ENCODE measurements around the gene IRAG1.

Gene IRAG1

GRCh38 chr11:10653946-10654810, 39.4 kb downstream of the IRAG1 start:
- Histone ChIP-seq H3K4me3 (no peak overlapping the region), H3K27ac (peak overlapping the region in 10 of 21 experiments; percentile 8 to 87 (median 47))

- no peak overlapping the region for H3K4me3 ChIP-seq
- peak overlapping the region in 12 of 21 experiments; percentile 8 to 72 (median 40) for H3K27ac ChIP-seq
Observed at GRCh38 chr11:10653261-10653660, 40.3 kb downstream of the IRAG1 start.

- Histone ChIP-seq H3K4me3 (no peak overlapping the region), H3K27ac (peak overlapping the region in 4 of 21 experiments; percentile 3 to 72 (median 60))
Observed at GRCh38 chr11:10651656-10652361, 41.7 kb downstream of the IRAG1 start.

- H3K27ac ChIP-seq, result peak overlapping the region in 2 of 21 experiments; percentile 7 to 17
- H3K4me3 ChIP-seq, result no peak overlapping the region
Observed at GRCh38 chr11:10650630-10651029, 42.9 kb downstream of the IRAG1 start.

GRCh38 chr11:10650166-10650565, 43.4 kb downstream of the IRAG1 start:
- Histone ChIP-seq H3K4me3 (no peak overlapping the region), H3K27ac (peak overlapping the region in 2 of 21 experiments; percentile 7 to 17)

- peak overlapping the region in 2 of 21 experiments; percentile 22 to 54 for H3K27ac ChIP-seq
Observed at GRCh38 chr11:10648871-10649270, 44.7 kb downstream of the IRAG1 start.

GRCh38 chr11:10646681-10647355, 46.7 kb downstream of the IRAG1 start:
- H3K27ac ChIP-seq, result peak overlapping the region in 1 of 21 experiments; percentile 9
- no peak overlapping the region for H3K4me3 ChIP-seq

More at GRCh38 chr11:10648871-10649270, 44.7 kb downstream of the IRAG1 start:
- H3K4me3 ChIP-seq, result no peak overlapping the region

- Histone ChIP-seq H3K4me3 (no peak overlapping the region), H3K27ac (no peak overlapping the region)
Observed at GRCh38 chr11:10646005-10646404, 47.5 kb downstream of the IRAG1 start.

GRCh38 chr11:10645212-10645795, 48.3 kb downstream of the IRAG1 start:
- Histone ChIP-seq H3K4me3 (no peak overlapping the region), H3K27ac (no peak overlapping the region)
